SK-N-MC (cell line): ENCODE data around the gene CD300A.

ENCODE experiments used
- DNase-seq: peaks from one replicate; pipeline ENCODE4 v3.0.0-alpha.2; 2011; ENCODE audit warnings: low read depth, low spot score
- H3K27ac ChIP-seq: fragments of 200-600 bp; sonication (generic); 2 replicates; pipeline ENCODE4 v1.5.1; 2016; ENCODE audit warnings: mixed run types
- H3K36me3 ChIP-seq: fragments of 200-600 bp; sonication (generic); 2 replicates; pipeline ENCODE4 v1.6.1; 2017; ENCODE audit warnings: antibody characterized with exemption, low read length, mixed read lengths; ENCODE audit not compliant: insufficient read depth
- H3K4me3 ChIP-seq: fragments of 200-600 bp; sonication (generic); 2 replicates; pipeline ENCODE4 v1.5.1; 2016
- H3K9ac ChIP-seq: fragments of 200-600 bp; sonication (generic); 2 replicates; pipeline ENCODE4 v1.8.0; 2017; ENCODE audit warnings: mixed run types, mixed read lengths; ENCODE audit not compliant: insufficient read length
- H3K9me3 ChIP-seq: fragments of 200-600 bp; sonication (generic); 2 replicates; pipeline ENCODE4 v1.6.1; 2017; ENCODE audit warnings: low read depth, mild to moderate bottlenecking, antibody characterized with exemption, low read length, moderate library complexity, mixed read lengths
- EZH2 ChIP-seq: fragments of 200-600 bp; sonication (generic); IDR thresholded peaks from one replicate; pipeline ENCODE4 v1.6.1; 2017; ENCODE audit warnings: antibody characterized with exemption
- FOXP2 ChIP-seq: optimal IDR thresholded peaks from 2 replicates; pipeline ENCODE3; 2011; ENCODE audit warnings: mild to moderate bottlenecking, moderate library complexity; ENCODE audit not compliant: insufficient read depth; ENCODE audit errors: extremely low read length, control extremely low read depth
- POLR2AphosphoS5 ChIP-seq: IDR thresholded peaks from 2 replicates; pipeline ENCODE4 v1.6.1; 2012; ENCODE audit warnings: mild to moderate bottlenecking, low read depth, low read length, borderline replicate concordance

CD300A gene

GRCh38 chr17:74466111-74466827 is at the start of gene CD300A:
CD300A (plus strand) TSS chr17:74466634; CDS start chr17:74466704, 70 bp downstream.
- DNase-seq = no peak
- H3K9ac ChIP-seq = no peak within 1 kb of the TSS
- no peak for TF ChIP-seq FOXP2
- no peak for TF ChIP-seq POLR2AphosphoS5
- no peak for TF ChIP-seq EZH2
- no peaks in the 10 kb centered on the region for H3K36me3 ChIP-seq
- H3K4me3 ChIP-seq = no peak within 1 kb of the TSS
- no peak within 1 kb of the TSS for H3K27ac ChIP-seq
- H3K9me3 ChIP-seq = no peaks in the 10 kb centered on the region

- no peaks in the 10 kb centered on the region for H3K9me3 ChIP-seq
- H3K9ac ChIP-seq = no peak overlapping the region
- DNase-seq = no peak
- H3K36me3 ChIP-seq = no peaks in the 10 kb centered on the region
- H3K27ac ChIP-seq = no peak overlapping the region
- H3K4me3 ChIP-seq = no peak overlapping the region
- TF ChIP-seq EZH2 = no peak
- TF ChIP-seq POLR2AphosphoS5 = no peak
- no peak for TF ChIP-seq FOXP2
Observed at GRCh38 chr17:74417178-74418045, 49.0 kb upstream of the CD300A start.

- Histone ChIP-seq H3K9ac (no peak overlapping the region), H3K4me3 (no peak overlapping the region), H3K27ac (no peak overlapping the region), H3K36me3 (no peaks in the 10 kb centered on the region), H3K9me3 (no peaks in the 10 kb centered on the region)
- no peak for DNase-seq
- TF ChIP-seq POLR2AphosphoS5 (no peak), EZH2 (no peak), FOXP2 (no peak)
Observed at GRCh38 chr17:74419928-74420411, 46.5 kb upstream of the CD300A start.

GRCh38 chr17:74424117-74424516 is 42.3 kb upstream of the CD300A start:
- Histone ChIP-seq H3K27ac (no peak overlapping the region), H3K9me3 (no peaks in the 10 kb centered on the region), H3K36me3 (no peaks in the 10 kb centered on the region), H3K4me3 (no peak overlapping the region), H3K9ac (no peak overlapping the region)
- no peak for DNase-seq
- TF ChIP-seq FOXP2 = no peak
- TF ChIP-seq EZH2 = no peak
- no peak for TF ChIP-seq POLR2AphosphoS5

DNA sequence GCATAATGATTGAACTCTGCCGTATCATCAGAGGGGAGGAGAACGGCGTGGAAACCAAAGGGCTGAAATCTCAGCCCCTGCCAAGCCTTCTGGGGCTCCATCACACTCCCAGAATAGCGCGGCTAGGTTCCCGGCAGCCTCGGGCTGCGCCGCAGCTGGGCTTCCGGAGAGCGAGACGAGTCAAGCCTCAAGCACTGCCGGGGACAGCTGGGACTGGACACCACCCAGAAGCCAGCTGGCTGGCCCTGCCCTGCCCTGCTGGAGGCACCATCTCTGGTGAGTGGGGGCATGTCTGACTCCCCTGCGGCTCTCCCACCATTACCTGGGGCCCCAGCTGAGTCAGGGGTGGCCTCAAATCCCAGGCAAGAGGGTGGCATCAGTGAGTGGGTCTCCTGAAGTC is 41.8 kb upstream of the CD300A start:
- Histone ChIP-seq H3K36me3 (no peaks in the 10 kb centered on the region), H3K4me3 (no peak overlapping the region), H3K9me3 (no peaks in the 10 kb centered on the region), H3K9ac (no peak overlapping the region), H3K27ac (no peak overlapping the region)
- DNase-seq = no peak
- TF ChIP-seq FOXP2 (no peak), POLR2AphosphoS5 (no peak), EZH2 (no peak)

GRCh38 chr17:74426551-74427047 is 39.8 kb upstream of the CD300A start:
- no peak for TF ChIP-seq EZH2
- no peak for TF ChIP-seq POLR2AphosphoS5
- TF ChIP-seq FOXP2 = no peak
- no peak overlapping the region for H3K9ac ChIP-seq
- no peaks in the 10 kb centered on the region for H3K9me3 ChIP-seq
- no peaks in the 10 kb centered on the region for H3K36me3 ChIP-seq
- no peak for DNase-seq
- H3K4me3 ChIP-seq = no peak overlapping the region
- H3K27ac ChIP-seq = no peak overlapping the region

GRCh38 chr17:74427048-74427762 is 39.2 kb upstream of the CD300A start:
- Histone ChIP-seq H3K36me3 (no peaks in the 10 kb centered on the region), H3K9ac (no peak overlapping the region), H3K4me3 (no peak overlapping the region), H3K9me3 (no peaks in the 10 kb centered on the region), H3K27ac (no peak overlapping the region)
- no peak for TF ChIP-seq POLR2AphosphoS5
- no peak for TF ChIP-seq EZH2
- no peak for TF ChIP-seq FOXP2
- no peak for DNase-seq

DNA sequence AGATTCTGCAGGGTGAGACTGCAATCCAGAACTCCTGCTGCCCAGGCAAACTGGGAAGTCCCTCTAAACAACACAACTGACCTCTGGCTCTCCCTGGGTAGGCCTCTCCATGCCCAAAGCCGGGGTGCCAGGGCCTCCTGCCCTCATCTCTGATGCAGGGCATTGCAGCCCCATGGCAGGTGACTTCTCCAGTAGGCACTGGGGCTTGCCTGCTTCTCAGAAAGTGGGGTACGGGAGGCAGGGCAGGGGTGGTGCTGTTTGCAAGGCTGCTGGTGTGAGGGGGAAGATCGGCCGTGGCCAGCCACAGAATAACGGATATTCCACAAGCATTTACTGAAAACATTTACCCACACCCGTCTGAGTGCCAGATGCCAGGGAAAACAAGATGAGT is 38.7 kb upstream of the CD300A start:
- TF ChIP-seq FOXP2 (no peak), POLR2AphosphoS5 (no peak), EZH2 (no peak)
- H3K4me3 ChIP-seq = no peak overlapping the region
- H3K36me3 ChIP-seq = no peaks in the 10 kb centered on the region
- no peaks in the 10 kb centered on the region for H3K9me3 ChIP-seq
- no peak overlapping the region for H3K27ac ChIP-seq
- no peak overlapping the region for H3K9ac ChIP-seq
- DNase-seq = no peak
